Bronchus fibroblast of lung (primary cell): Measurements from ENCODE around the gene C20orf173. TPM values are rescaled to one million over a fixed set of nuclear protein-coding genes. Genes with fewer than 3 reads are reported as not detected.

Experiments used
- total RNA-seq: library from RNA; depleted of rRNA; stranded (reverse); fragments of >200 nt; gene quantifications from 2 replicates; pipeline ENCODE4 v1.2.3, GENCODE V29; 2015

The C20orf173 gene, protein sequence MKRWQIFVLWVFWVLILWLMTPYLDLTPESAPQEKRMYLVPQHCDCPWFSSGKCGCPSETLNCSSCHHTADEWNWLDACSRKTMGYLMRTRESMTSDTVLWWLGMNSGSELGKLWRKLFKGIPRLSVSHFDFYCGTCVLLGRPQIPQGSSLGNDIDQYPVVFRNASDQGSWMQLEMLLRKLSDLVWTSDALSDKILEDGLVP
- total RNA-seq: not detected in 2 replicates

DNA sequence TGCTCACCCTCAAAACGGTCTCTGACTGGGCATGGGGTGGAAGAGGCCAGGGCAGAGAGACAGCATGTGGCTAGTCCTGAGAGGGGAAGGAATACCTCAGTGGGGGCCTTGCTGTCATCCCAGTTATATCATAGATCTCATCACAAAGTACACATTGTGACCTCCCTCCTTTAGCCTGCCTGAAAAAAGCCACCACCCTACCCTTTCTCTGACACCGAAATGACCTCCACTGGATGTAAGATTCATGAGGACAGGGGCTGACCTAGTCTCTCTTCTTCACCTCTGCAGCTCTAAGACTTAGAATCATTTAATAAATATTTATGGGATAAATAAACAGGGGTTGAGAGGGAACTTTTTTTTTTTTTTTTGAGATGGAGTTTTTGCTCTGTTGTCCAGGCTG is at the start of gene C20orf173:
C20orf173 (minus strand) TSS at position 101 of the 400 bp plus-strand sequence. CDS start 279 bp downstream, outside the sequence.

DNA sequence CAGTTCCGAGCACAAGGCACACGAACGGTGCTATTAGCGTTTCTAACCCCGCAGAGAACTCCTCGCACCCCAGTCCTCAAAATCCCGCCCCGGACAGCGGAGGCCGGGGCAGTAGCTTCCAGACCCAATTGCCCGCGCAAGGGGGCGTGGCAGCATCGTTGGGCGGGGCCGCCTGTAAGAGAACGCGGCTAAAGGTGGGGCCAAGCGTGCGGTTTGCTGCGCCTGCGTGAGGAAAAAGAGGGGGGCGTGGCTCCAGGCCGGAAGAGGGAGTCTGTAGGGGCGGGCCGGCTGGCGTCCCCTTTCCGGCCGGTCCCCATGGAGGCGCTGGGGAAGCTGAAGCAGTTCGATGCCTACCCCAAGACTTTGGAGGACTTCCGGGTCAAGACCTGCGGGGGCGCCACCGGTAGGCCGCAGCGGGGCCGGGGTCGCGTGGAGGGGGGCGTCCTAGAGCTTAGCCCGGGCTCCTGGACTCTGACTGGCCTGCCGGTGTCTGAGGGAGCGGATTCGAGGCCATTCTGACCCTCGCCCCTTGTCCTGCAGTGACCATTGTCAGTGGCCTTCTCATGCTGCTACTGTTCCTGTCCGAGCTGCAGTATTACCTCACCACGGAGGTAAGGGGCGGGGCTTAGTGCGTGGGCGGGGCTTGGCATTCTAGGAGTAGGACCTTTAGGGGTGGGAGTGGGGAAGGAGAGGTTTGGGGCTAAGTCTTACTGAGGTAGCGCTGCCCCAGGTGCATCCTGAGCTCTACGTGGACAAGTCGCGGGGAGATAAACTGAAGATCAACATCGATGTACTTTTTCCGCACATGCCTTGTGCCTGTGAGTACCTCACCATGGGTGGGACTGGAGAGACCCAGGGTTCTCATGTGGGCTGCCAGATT is 12.6 kb upstream of the C20orf173 start, which contains the start of gene ERGIC3:
ERGIC3 (plus strand) TSS at position 296 of the 880 bp plus-strand sequence; CDS start at position 316, 20 bp downstream.

Other genes with a start within 250 kb of the C20orf173 start
- 238 and 258 TPM in 2 replicates for gene EIF6, start 244.9 kb downstream of the C20orf173 start, total RNA-seq
- under 0.01 TPM in 1 of 2 replicates, not detected in the other for gene FAM83C, start 237.2 kb downstream of the C20orf173 start, total RNA-seq
- gene UQCC1, start 117.7 kb downstream of the C20orf173 start, total RNA-seq: 33.4 and 40.2 TPM in 2 replicates
- gene GDF5, start 91.4 kb downstream of the C20orf173 start, total RNA-seq: 56.2 TPM in 2 replicates
- gene CEP250, start 74.1 kb downstream of the C20orf173 start, total RNA-seq: 29.1 and 33.9 TPM in 2 replicates
- 189 and 202 TPM in 2 replicates for gene ERGIC3, start 12.4 kb upstream of the C20orf173 start, total RNA-seq
- 4.7 and 6.8 TPM in 2 replicates for gene SPAG4, start 86.2 kb upstream of the C20orf173 start, total RNA-seq
- gene CPNE1, start 135.2 kb upstream of the C20orf173 start, total RNA-seq: 94.3 and 95.6 TPM in 2 replicates
- 27.4 and 30.6 TPM in 2 replicates for gene RBM12, start 135.2 kb upstream of the C20orf173 start, total RNA-seq
- gene NFS1, start 169.7 kb upstream of the C20orf173 start, total RNA-seq: 27.9 and 35.3 TPM in 2 replicates
- gene ROMO1, start 169.8 kb upstream of the C20orf173 start, total RNA-seq: 397 and 521 TPM in 2 replicates
- gene RBM39, start 212.6 kb upstream of the C20orf173 start, total RNA-seq: 104 and 138 TPM in 2 replicates
- 23.0 and 27.6 TPM in 2 replicates for gene PHF20, start 242.4 kb upstream of the C20orf173 start, total RNA-seq